H1 (cell line): ENCODE measurements around the gene ROBO2. TPM values are rescaled to one million over a fixed set of nuclear protein-coding genes. Genes with fewer than 3 reads are reported as not detected.

Experiments
- BACH1 ChIP-seq: IDR thresholded peaks from 2 replicates; pipeline ENCODE4 v1.6.1; 2012; ENCODE audit warnings: low read length, improper control_type of control experiment
- MAX ChIP-seq: IDR thresholded peaks from 2 replicates; pipeline ENCODE4 v1.6.1; 2012; ENCODE audit warnings: inconsistent platforms
- POLR2A ChIP-seq, 2 experiments: IDR thresholded peaks; 1 replicate in 1 of 2; 2 replicates in 1 of 2; pipeline ENCODE4 v1.6.1; 2011; ENCODE audit warnings: low read depth in 2 of 2, low read length in 2 of 2, mild to moderate bottlenecking in 2 of 2; ENCODE audit errors: control extremely low read depth in 1 of 2
- RAD21 ChIP-seq, 2 experiments: IDR thresholded peaks in 1 of 2; conservative IDR thresholded peaks in 1 of 2; 2 replicates each; pipeline ENCODE4 v1.6.1; 2011; ENCODE audit warnings: low read depth in 2 of 2, low read length in 2 of 2, improper control_type of control experiment in 1 of 2, inconsistent platforms in 1 of 2, mild to moderate bottlenecking in 1 of 2, moderate library complexity in 1 of 2
- SRF ChIP-seq: IDR thresholded peaks from 2 replicates; pipeline ENCODE4 v1.6.1; 2011; ENCODE audit warnings: mild to moderate bottlenecking, low read depth, low read length, moderate library complexity
- TCF12 ChIP-seq: IDR thresholded peaks from 2 replicates; pipeline ENCODE4 v1.6.1; 2011; ENCODE audit warnings: low read depth, mild to moderate bottlenecking, low read length
- USF2 ChIP-seq: IDR thresholded peaks from 2 replicates; pipeline ENCODE4 v1.6.1; 2011; ENCODE audit warnings: low read length, improper control_type of control experiment
- polyA plus RNA-seq, 7 experiments: library from polyadenylated mRNA; depleted of rRNA in 3 of 7; stranded (reverse) in 5 of 7; unstranded in 2 of 7; fragments of >200 nt in 5 of 7; fragments of 200-250 nt in 2 of 7; gene quantifications; 1 replicate in 5 of 7; 2 replicates in 1 of 7; 4 replicates in 1 of 7; pipeline versions ENCODE4 v1.2.1 to v1.2.3, GENCODE V29; 2011 to 2013; ENCODE audit warnings: missing spikeins in 2 of 7, mixed read lengths in 2 of 7
- total RNA-seq: library from RNA; stranded (reverse); fragmentation: NEBNext Ultra II Directional; extraction: Animal tissue kit (Norgen Biotek cat#: 25700); gene quantifications from 2 replicates; pipeline ENCODE4 v1.2.1, GENCODE V29; 2021

The ROBO2 gene
- total and polyA plus RNA-seq, 2 of the 8 experiments (the other 6 are each of a cell fraction or from before 2014, with no cell fraction given) = 1.5 to 2.9 TPM

- TF ChIP-seq USF2 = no peak
- no peak for TF ChIP-seq SRF
- no peak for TF ChIP-seq TCF12
- TF ChIP-seq MAX = no peak
- no peak for TF ChIP-seq BACH1
- no peak for TF ChIP-seq POLR2A (IDR thresholded peaks at IDR 0.05; ENCODE audit: control extremely low read depth in 1 of 2, low read depth in 2 of 2, low read length in 2 of 2)
- TF ChIP-seq RAD21 (IDR thresholded peaks at IDR 0.05 in 1 of 2, conservative IDR thresholded peaks at IDR 0.05 in 1 of 2; ENCODE audit: low read depth in 2 of 2, low read length in 2 of 2) = no peak
Measured at GRCh38 chr3:77066829-77067228, 26.9 kb downstream of the ROBO2 start (continued).
